ENCODE measurements around the gene PYGL.
"Not testable (repeated sequence)": the region's sequence is repeated elsewhere in the genome, so short reads cannot be mapped to it uniquely, and the experiment has no call there.

The PYGL gene

DNA sequence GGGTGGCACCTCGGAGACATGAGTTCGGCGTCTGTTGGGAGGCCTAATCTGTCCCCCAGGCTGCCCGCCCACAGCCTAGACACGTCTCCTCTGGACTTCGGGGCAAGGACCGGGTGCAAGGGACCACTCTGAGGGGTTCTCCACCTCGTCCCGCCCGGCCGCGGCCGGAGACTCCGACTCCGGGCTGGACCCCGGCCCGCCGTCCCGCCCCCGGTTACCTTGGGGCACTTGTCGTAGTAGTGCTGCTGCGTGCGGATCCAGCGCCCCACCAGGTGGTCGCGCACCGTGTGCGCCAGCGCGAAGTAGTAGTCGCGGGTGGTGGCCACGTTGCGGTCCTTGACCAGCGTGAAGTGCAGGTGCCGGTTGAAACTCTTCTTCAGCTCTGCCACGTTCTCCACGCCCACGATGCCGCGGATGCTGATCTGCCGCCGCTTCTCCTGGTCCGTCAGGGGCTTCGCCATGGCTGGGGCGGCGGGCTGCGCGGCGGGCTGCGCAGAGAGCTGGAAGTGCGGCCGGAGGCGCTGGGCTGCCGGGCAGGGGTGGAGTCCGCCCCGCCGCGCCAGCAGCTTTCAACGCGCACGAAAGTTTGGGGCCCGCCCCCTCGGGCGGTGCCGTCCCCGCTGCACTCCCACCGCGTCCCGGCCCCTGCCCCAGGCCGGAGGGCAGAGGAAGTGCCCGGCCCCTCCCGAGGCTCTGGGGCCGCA, at the start of gene PYGL:
TSS of gene PYGL (minus strand) at position 541 of the 704 bp plus-strand sequence. CDS start at position 461, 80 bp downstream.
- DNase-seq, result no peak

DNA sequence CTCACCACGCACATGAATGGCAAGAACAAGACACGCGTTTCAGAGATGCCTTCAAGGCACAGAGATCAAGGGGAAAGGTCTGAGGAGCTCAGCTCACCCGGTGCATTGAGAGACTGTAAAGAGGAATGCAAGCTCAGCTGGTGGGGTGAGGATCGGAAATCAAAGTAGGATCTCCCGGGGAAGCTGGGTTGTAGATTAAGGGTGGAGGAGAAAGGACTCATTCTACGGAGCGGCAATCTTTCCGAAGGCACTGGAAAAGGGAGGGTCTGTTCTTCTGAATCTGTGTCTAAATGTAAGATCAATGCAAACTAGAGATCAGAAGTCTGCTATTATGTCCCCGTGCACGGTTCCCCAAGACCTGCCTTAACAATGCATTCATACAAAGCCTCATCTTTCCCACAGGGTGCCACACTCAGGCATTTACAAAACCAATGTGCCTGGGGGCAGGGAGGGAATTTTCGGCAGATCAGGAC, 41.6 kb upstream of the PYGL start:
- no peak for DNase-seq

DNA sequence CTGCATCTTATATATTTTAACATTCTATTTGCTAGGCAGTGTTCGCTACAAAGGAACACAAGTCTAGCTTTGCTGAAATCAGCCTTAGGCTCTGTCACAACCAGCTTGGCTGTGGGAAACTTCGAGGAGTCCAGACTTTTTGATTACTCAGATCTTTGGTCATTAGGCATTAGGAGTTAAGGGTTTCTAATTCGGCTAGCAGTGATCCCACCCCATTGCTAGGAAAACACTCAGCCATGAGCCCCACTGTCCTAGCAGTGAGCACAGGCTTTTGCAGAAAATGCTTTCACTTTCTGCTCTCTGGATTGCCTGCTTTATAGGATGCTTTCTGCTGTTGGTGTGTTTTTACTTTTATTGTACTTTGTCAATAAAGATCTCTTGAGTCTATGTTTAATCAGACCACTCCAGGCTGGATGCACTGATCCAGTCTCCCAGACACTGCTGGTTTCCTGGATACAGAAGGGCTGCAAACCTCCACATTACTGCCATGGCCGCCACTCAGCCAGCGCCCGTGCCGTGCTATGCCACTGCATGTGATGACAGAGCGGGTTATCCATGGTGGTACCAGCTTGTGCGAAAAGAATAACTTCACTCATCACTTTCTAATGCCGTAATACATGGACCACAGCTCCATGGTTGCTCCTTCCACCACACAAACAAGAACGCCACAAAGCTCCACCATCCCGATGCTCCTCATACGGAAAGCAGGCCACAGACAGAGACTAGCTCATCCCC, 41.0 kb upstream of the PYGL start:
- no peak for DNase-seq

DNA sequence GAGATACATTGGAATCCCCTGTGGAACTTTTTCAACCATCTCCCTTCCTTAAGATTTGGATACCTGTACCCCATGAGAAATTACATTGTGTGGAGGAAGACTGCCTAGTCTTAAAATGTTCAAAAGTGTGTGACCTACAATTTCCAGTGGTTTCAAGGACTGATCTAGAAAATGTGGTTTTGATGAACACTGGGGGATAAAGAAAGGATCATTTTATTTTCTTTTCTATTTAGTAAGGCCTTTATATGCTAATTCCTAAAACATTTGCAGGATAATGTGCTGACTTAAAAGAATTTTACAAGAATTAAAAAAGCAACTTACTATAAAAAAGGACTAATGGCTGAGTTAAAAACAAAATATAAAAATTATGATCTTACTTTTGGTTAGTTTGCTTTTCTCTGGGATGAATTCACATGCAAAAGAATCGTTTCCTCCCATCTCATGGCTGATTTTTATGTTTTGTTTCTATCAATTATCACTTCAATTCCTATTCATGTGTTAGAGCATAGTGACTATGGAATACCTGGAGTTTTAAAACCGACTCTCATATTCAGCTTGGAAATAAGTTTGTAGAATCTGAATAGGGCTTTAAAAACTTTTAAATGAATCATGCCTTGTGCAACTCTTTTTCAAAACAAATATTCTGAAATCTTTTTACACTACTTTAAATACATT, 39.9 kb upstream of the PYGL start:
- no peak for DNase-seq

DNA sequence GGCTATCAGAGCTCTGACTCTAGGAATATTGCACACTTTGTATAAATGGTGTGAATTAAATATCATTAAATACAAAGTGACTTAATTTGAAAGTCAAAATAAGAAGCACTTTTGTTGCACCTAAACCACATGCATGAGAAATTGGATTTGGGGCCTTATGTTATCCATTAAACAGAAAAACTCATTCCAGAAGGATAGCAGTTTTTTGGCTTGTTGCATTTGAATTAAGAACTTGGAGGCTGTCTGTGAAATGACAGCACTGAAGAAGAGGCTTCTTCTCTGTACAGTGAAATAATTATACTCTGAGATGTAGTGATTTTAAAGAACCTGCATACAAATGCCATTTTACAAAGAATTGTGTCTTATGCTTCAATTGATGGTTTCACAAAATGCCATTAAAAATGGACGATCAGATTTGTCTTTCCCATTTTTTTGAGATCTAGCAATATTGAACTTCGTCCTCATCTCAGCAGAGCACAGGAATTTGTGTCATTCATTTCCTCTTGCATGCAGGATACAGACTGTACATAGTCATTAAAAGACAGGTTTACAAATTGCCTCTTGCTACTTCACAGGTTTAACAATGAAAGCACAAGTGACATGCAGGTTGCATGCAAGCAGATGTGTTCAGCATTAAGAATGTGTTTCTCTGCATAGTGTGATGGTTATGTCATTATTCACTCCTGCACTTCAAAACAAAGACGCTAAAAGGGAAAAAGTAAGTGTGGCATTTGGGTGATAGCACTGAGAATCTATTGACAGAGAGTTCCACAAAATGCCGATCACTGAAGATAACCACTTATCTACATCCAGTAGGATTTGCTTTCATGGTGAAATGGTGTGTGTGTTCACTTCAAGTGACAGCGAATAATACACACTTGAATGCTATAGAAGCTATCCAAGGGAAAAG, 35.9 kb upstream of the PYGL start:
- DNase-seq, result no peak

DNA sequence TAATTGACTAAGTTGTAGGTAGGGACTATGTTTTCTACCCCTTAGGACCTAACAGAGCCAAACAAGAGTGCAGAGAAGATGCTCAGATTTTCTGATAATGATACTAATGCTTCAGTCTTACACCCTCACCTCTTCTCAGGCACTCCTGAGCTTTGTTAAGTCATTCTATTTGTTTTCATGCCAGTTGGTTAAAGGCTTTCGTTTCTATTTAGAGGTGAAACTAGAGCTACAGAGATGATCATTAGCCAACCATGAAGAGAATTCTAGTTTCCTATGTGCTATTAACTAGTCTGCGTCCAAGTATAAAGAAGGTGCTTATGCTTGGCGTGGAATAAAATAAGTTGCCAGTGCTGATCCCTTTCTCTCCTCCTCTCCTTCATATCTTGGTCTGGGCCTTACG, 34.6 kb upstream of the PYGL start:
- DNase-seq, result no peak

DNA sequence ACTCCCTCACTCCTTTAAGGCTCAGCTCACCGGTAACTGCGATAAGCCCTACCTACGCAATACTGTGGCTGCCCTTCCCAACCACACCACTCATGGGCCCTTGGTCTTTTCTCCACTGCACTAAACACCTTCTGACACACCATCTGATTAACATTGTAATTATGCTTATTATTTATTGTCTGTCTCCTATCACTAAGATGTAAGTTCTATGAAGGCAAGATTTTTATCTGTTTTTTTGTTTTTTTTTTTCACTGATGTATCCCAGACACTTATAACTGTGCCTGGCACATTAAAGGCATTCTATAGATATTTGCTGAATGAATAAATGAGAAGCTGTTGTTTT, 34.2 kb upstream of the PYGL start:
- no peak for DNase-seq

DNA sequence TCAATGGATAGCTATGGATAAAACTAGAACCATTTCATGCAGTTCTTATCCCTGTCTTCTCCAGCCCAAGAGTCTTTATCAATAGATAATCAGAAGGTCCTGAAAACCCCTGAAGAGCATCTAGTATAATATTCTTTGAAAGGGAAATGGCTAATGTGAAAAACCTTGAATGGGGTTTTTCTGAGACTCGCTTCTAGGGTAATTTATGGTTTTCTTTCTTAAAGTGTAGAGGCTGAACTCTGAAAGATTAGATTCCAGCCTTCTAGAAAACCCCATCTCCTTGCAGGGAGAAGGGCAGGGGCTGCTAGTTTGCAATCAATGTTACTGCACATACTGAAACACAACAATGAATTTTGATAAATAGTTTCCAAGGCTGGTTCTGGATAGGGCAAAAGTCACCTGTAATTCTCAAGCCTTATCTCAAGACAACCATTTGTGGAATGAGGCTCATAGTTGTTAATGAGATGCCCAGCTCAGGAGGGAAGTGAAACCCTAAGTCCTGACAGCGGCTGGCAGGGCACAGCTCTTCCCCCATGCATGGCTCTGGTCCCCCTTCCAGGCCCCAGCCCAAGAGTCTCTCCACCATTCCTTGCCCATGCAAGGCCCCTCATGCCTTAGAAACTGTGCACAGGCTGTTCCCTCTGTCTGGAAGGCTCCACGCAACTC, 33.7 kb upstream of the PYGL start:
- no peak for DNase-seq

DNA sequence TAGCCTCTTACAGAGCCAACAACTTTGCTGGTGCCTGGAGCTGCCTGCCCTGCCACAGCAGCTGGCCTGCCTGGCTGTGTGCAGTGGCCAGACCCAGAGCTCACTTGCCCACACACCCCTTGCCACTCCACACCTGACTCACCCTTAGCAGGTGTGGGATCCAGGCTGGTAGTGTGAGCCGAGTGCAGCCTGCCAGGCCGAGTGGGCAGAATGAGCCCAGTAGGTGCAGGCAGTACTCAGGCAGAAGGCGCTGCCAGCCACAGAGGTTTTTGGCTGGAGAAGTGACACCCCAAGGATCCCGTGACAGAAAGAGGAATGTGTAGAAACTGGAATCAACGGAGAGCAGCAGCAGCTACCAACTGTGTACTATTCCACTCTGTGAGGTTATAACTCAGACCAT, 29.8 kb upstream of the PYGL start:
- no peak for DNase-seq

DNA sequence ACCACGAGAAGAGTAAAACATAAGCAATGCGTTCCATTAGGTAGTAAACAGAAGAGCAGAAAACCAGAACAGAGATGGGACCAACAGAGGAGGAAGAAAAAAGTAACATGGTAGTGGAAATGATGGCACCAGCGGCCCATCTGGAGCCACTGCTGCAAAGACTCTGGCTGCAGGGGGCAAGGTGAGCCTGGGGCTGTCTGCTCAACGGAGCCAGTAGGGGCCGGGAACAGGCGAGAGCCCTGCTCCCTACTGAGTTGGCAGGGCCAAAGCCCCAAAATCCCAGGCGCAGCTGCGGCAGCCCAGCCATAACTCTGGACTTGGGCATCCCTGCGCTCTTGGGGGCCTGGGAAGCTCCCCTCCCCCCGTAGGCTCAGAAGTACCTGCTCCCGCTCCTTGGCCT, 28.5 kb upstream of the PYGL start:
- no peak for DNase-seq

DNA sequence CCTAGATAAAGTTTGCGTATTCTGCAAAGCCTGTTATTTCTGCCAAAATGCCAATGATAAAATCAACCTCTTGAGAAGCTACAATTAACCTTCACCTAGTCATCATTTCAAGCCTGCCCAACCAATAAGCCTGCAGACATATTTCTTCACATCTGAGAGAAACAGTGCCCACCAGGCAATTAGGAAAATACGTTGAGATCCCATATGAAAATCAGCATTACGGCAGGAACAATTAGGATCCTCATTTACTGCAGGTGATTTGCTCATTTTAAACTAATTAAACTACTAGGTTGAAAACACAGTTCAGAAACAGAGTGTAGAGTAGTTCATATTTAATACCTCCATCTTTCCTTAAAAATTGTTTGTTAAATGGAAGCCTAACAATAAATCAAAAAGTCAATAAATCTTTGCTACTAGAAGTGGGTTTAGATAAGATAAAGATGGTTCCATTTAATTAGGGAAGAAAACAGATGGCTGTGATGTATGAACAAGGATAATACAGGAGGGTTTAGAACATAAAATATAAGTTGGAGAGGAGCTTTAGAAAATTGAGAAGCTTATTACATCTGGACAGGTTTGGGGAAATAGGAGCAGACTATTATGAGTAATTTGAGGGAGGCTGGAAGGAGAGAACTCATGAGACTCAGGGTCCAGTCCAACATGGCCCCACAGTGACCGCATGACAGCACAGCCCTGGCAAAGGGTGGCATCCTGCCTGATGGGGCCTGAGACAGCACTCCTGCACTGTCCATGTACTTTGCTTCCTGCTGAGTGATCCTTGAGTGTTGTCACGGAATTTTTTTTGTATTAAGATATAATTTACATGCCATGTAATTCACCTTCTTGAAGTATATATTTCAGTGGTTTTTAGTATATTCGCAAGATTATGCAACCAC, 26.9 kb upstream of the PYGL start:
- no peak for DNase-seq

DNA sequence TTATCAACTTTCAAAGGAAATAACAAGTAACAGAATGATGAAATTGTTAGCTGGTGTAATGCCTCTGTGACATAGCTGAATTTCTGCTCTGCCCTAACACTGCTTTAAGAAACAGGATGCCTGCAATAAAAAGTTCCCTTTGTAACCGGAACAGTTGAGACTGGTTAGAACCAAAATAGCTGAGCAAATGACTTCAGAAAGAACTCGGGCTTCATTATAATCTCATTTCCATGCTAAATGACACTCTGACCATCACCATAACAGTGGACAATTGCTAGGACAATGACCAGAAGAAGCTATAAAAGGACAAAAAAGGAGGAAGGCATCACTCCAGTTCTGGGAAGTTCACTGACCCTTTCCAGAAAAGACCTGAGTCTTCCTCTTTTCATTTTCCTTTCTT, 23.5 kb upstream of the PYGL start:
- no peak for DNase-seq

DNA sequence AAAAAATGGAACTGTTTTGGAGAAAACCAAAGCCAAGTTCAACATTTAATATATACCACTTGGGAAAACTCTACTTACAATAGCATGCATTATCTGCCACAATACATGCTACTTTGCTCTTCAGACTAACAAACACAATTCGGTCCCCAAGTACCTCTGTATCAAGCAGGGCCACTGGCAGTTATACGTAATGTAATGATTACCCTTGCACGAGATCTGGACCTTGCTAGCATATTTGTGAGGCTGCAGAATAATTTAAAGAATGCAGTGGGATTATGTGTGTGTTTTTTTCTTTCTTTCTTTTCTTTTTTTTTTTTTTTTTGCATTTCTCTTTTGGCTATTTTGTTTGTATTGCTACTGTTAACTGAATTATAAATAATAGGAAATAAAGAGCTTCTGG, 22.8 kb upstream of the PYGL start:
- no peak for DNase-seq

DNA sequence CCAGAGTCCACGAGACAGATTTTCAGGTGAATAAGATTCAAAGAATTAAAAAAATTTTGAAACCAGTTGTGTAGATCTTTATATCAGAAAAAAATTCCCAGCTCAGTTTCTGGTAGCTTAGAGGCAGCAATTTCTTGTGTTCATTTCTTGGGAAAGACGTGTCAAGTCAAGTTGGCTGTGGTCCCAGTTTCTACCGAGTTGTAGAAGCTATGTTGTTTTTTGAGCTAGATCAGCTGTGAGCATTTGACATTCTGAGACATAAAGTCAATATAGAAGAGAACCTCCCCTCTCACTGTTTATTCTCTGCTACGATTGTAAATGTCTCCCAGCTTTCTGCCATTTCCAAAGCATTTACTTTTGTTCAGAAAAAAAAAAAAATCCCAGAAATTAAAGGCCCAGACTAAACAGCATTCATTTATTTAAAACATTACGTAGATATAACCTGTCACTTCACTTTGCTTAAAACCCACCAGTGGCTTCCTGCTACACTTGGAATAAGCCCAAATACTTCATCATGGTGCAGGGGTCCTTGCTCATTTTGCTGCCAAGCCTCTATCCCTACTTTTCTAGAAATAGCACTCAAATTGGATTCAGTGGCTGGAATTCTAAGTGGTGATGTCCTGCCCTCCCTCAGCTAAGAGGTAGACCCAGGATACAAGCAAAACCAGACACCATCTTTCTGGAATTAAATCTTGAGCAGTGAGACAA, 20.6 kb upstream of the PYGL start:
- no peak for DNase-seq

DNA sequence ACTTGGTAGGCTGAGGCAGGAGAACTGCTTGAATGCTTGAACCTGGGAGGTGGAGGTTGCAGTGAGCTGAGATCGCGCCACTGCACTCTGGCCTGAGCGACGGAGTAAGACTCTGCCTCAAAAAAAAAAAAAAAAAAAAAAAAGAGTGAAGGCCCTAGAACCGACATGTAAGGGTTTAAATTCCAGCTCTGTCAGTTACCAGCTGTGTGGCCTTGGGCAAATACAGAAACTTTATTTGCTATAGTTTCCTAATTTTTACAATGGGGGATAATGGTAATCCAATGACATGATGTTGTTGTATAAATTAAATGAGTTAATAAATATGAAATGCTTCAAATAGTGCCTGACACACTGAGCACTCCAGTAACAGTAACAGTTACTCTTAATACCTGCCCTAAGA, 19.6 kb upstream of the PYGL start:
- DNase-seq, result no peak

DNA sequence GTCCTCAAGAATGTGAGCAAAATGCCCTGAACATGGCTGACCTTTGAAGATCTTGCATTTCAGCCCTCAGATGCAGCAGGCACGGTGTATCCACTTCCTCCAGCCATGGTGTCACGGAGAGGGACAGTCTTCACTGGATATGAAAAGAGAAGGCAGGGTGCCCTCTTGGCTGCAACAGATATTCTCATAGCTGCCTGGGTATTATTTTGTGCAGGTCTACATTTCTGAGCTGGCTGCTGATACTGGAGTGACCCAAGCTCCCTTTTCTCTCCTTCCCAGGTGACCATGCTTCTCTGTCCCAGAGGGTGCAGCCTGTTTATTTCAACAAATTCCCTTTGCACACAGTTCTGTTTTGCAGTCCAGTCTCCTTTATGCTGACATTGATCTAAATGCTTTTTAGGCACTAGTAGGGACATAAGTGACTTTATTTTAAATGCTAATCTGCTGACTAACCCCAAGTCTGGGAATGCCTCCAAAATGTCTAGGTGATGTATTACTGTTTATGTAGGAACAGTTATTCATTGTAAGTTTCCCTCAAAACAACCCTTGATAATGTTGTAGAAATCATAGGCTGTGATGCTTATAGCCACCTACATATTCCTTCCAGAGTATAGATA, 17.4 kb upstream of the PYGL start:
- DNase-seq, result no peak

DNA sequence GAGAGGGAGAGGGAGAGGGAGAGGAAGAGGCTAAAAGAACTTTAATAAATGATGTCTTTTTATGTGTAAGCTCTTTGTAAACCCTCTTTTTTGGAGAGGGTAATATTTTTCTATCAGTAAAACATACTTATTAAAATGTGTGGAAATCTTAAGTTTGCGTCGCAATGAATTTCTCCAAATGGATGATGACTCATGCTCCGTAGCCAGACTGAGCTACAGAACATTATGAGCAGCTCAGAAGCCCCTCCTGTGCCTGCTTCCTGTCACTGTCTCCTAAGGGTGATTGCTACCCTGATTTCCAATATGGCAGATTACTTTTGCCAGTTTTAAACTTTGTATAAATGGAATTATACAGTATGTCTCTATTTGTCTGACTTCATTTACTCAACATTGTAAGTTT, 13.0 kb upstream of the PYGL start:
- DNase-seq, result no peak

DNA sequence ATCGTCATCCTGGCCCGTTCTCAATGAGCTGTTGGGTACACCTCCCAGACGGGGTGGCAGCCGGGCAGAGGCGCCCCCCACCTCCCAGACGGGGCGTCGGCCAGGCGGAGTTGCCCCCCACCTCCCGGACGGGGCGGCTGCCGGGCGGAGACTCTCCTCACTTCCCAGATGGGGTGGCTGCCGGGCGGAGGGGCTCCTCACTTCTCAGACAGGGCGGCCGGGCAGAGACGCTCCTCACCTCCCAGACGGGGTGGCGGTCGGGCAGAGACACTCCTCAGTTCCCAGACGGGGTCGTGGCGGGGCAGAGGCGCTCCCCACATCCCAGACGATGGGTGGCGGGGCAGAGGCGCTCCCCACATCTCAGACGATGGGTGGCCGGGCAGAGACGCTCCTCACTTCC, 12.1 kb upstream of the PYGL start:
- not testable (repeated sequence) for DNase-seq

DNA sequence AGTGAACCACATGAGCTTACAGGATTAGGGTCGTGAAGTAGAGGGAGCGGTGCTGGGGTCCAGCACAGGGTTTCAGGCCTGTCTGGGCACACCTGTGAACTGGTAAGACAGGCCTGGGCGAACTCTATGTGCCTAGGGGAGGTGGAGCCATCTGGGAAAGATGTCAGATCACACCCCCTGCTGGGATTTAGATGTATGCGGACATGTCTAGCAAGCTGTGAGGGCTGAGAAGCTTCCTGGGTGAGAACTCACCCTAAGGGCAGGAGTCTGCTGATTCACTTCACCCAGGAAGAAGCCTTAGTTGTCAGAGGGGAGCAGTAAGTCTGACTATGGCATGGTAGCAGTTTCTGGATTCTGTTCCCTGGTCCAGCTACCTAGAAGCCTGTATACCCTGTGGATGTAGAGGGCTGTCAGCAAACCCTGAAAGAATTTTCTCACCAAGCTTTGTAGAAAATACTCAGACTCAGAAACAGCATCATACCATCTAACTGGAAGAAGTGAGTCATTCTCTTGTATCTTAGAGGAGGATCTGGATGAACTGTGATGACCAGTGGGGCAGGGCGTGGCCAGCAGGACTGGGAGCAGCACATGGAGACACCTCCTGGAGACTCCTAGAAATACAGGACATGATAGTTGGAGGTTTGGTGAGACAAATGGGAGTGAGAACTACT, 11.2 kb upstream of the PYGL start:
- no peak for DNase-seq
